GM13977 (cell line): ENCODE measurements around the gene LRRD1.

Source experiments
- DNase-seq: peaks from one replicate; pipeline ENCODE4 v3.0.0; 2012; ENCODE audit warnings: low spot score
- in situ Hi-C: fragments of 300-500 bp; cut with MboI; formaldehyde crosslinking; loops from one replicate; pipeline ENCODE4 v1.12.0; 2022; ENCODE audit warnings: low sequenced_read_pairs, low pct_unique_long_range_greater_than_20kb, mixed read lengths, inconsistent platforms; ENCODE audit not compliant: unreplicated experiment
- TF ChIP-seq, protein P1 (sequence below): IDR thresholded peaks from 2 replicates; pipeline ENCODE4 v1.5.1; 2012; ENCODE audit warnings: mild to moderate bottlenecking, control low read depth; ENCODE audit not compliant: insufficient read depth; ENCODE audit errors: extremely low read depth, missing control alignments

The LRRD1 gene

DNA sequence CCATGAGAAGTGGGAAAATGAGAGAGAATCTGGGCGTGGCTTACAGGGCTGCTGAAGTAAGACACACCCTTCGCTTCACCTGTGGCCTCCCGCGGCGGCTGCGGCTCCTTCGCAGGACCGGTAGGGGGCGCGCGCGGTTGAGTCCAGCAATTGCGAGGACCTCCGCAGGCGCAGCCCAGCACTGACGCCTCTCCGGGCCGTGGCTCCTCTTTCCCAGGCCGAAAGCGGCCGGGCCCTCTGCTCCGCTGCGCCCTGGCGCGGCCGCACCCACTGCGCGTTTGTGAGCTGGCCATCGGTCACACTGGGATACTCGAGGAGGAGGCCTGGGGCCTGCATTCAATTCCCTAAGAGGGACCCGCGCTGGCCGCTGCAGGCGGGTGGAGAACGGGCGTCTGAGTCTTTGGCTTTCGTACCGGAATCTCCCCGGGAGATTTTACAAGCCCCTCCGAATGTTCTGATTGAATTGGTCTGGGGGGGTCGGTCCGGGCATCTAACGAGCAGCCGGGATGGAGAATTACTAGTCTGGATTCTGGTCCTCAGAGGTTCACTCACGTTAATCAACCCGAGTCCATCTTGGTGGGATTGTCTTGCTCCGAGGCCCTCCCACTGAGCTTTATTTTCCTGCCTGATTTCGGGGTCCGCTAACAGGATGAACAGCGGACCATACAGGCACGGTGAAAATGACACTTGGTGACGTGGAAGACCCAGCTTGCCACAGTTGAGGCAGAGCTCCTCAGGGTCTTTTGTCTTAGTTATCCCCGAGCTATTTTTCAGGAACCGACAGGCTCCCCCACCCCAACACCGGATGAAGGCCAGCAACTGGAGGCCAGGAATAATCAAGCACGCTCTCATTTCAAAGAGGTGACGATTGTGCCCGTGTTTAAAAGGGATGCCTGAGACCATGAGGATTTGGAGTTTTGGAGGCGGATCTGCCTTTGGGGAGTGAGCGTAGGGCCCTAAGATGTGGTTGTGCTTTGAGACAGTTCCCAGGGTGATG lies at the start of gene LRRD1:
TSS of gene LRRD1 (minus strand) at position 215 of the 997 bp plus-strand sequence. CDS start 13,940 bp downstream, outside the sequence.
- in situ Hi-C loops: no loop called here
- TF ChIP-seq, protein P1, sequence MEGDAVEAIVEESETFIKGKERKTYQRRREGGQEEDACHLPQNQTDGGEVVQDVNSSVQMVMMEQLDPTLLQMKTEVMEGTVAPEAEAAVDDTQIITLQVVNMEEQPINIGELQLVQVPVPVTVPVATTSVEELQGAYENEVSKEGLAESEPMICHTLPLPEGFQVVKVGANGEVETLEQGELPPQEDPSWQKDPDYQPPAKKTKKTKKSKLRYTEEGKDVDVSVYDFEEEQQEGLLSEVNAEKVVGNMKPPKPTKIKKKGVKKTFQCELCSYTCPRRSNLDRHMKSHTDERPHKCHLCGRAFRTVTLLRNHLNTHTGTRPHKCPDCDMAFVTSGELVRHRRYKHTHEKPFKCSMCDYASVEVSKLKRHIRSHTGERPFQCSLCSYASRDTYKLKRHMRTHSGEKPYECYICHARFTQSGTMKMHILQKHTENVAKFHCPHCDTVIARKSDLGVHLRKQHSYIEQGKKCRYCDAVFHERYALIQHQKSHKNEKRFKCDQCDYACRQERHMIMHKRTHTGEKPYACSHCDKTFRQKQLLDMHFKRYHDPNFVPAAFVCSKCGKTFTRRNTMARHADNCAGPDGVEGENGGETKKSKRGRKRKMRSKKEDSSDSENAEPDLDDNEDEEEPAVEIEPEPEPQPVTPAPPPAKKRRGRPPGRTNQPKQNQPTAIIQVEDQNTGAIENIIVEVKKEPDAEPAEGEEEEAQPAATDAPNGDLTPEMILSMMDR: peak; percentile 97
- DNase-seq: peak; percentile 90

DNA sequence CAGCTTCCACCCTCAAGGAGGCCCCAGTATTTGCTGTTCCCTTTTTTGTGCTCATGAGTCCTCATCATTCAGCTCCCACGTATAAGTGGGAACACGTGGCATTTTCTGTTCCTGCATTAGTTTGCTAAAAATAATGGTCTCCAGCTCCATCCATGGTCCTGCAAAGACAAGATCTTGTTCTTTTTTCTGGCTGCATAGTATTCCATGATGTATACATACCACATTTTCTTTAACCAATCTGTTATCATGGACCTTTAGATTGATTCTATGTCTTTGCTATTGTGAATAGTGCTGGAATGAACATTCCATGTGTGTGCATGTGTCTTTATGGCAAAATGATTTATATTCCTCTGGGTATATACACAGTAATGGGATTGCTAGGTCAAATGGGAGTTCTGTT lies 49.8 kb upstream of the LRRD1 start:
- TF ChIP-seq, protein P1: no peak
- in situ Hi-C loops: no loop called here
- no peak for DNase-seq

DNA sequence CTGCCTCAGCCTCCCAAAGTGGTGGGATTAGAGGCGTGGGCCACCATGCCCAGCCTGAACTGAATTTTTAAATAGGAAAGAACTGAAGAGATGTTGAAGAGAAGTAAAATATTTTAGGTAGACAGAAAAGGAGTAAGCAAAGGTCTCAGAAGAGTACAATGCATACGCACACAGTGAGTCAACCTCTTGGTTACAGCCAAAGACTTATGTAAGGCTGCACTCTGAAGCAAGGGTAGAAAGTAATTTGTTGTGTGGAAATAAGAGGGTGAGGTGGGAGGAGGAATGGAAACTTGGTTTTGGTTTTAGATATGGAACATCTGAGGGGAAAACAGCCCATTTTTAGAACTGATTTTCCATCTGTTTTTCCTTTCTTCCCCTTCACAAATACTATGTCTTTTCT lies 49.2 kb upstream of the LRRD1 start:
- in situ Hi-C loops: no loop called here
- TF ChIP-seq, protein P1: no peak
- DNase-seq: no peak

DNA sequence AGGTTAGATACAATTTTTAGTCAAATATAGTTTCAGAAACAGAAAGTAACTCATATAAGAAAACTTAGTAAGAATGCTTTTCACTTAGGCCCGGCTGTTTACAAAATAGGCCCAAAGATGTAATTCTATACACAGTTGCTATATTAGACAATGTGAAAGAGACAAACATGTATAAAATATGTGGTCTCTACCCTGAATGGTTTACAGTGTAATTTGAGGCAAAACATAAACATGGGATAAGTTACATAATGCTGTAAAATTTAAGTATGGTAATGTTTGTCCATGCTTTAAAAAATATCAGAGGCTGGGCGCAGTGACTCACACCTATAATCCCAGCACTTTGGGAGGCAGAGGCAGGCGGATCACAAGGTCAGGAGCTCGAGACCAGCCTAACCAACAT lies 48.0 kb upstream of the LRRD1 start:
- TF ChIP-seq, protein P1: no peak
- in situ Hi-C loops: no loop called here
- no peak for DNase-seq

DNA sequence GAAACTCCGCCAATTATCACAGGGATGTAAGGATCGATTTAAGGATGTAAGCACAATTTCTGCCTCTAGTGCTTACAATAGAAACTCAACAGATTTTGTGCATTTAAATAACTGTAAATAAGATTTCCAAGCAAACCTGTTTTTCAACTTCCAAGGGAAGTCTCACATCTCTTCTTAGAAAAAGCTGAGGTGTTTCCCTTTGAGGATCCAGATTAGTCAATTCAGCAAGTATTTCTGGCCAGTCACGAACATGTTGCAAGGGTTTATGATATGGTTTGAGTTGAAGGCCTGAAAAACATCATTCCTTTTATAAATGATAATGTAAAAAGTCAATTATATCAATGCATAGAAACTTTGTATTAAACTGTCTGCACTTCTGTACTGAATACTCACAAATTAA lies 42.8 kb upstream of the LRRD1 start:
- in situ Hi-C loops: no loop called here
- DNase-seq: no peak
- TF ChIP-seq, protein P1: no peak

DNA sequence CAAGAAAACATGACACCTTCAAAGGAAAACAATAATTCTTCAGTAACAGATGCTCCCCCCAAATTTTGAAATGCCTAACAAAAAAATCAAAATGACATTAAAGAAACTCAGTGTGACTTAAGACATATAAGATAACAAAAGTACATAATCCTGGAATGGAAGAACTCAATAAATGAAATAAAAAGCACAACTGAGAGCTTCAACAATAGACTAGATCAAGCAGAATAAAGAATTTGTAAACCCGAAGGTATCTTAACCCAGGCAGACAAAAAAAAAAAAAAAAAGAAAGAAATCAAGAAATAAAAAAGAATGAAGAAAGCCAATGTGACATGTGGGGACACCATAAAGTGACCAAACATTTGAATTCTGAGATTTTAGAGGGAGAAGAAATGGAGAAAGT lies 27.7 kb upstream of the LRRD1 start:
- in situ Hi-C loops: no loop called here
- no peak for DNase-seq
- TF ChIP-seq, protein P1: no peak
